ENCODE results near the gene MYL9.

Gene MYL9

GRCh38 chr20:36585410-36586125 lies 44.2 kb downstream of the MYL9 start:
- DNase-seq: no peak

GRCh38 chr20:36587388-36588070 lies 46.2 kb downstream of the MYL9 start:
- no peak for DNase-seq

GRCh38 chr20:36591281-36591680 lies 50.0 kb downstream of the MYL9 start:
- DNase-seq: no peak

GRCh38 chr20:36591854-36592641 lies 50.7 kb downstream of the MYL9 start:
- peak; percentile 55 for DNase-seq

- no peak for DNase-seq
These were observed 52.1 kb downstream of the MYL9 start for GRCh38 chr20:36593347-36593929.

- DNase-seq: no peak
These were observed 58.6 kb downstream of the MYL9 start for GRCh38 chr20:36599912-36600345.
